Measurements from ENCODE around the gene SELE.
"Not testable (repeated sequence)": the region's sequence is repeated elsewhere in the genome, so short reads cannot be mapped to it uniquely, and the experiment has no call there.

- not testable (repeated sequence) for TF ChIP-seq CTCF (IDR thresholded peaks at IDR 0.05; ENCODE audit: low read depth, low read length, missing input control); MAX (IDR thresholded peaks at IDR 0.05); NR2F2 (IDR thresholded peaks at IDR 0.05); HNF4A (conservative IDR thresholded peaks at IDR 0.05); ZBTB33 (IDR thresholded peaks at IDR 0.05); REST (IDR thresholded peaks at IDR 0.05); RAD21 (IDR thresholded peaks at IDR 0.05); ATF3 (IDR thresholded peaks at IDR 0.05); JUND (IDR thresholded peaks at IDR 0.05); RXRA (IDR thresholded peaks at IDR 0.05)
Measured at GRCh38 chr1:169688377-169688776, 45.5 kb downstream of the SELE start.
